Fibroblast of skin of left biceps (primary cell): ENCODE measurements around the gene GP1BB.

Experiments used
- DNase-seq, 2 experiments: peaks; one replicate each; pipeline ENCODE4 v3.0.0-alpha.2; 2013; ENCODE audit warnings: low read depth in 2 of 2

GP1BB gene

GRCh38 chr22:19742160-19743066, 19.1 kb downstream of the GP1BB start:
- DNase-seq, result no peak

GRCh38 chr22:19743081-19743480, 19.7 kb downstream of the GP1BB start:
- DNase-seq, result no peak

GRCh38 chr22:19743651-19744050, 20.3 kb downstream of the GP1BB start:
- DNase-seq, result no peak

GRCh38 chr22:19744350-19745006, 21.1 kb downstream of the GP1BB start:
- DNase-seq, result no peak

- DNase-seq, result no peak
These were observed 22.1 kb downstream of the GP1BB start for GRCh38 chr22:19745155-19746101.

GRCh38 chr22:19746726-19747125, 23.4 kb downstream of the GP1BB start:
- no peak for DNase-seq

GRCh38 chr22:19747551-19747950, 24.2 kb downstream of the GP1BB start:
- no peak for DNase-seq

GRCh38 chr22:19748139-19748538, 24.8 kb downstream of the GP1BB start:
- DNase-seq, result no peak

GRCh38 chr22:19748991-19749664, 25.8 kb downstream of the GP1BB start:
- no peak for DNase-seq

GRCh38 chr22:19749876-19750275, 26.5 kb downstream of the GP1BB start:
- DNase-seq, result no peak

- peak; percentile 12 to 13 for DNase-seq
These were observed 27.5 kb downstream of the GP1BB start for GRCh38 chr22:19750507-19751490.

GRCh38 chr22:19751497-19752245, 28.3 kb downstream of the GP1BB start:
- no peak for DNase-seq

- DNase-seq, result no peak
These were observed 29.9 kb downstream of the GP1BB start for GRCh38 chr22:19753090-19753842.

- no peak for DNase-seq
These were observed 30.8 kb downstream of the GP1BB start for GRCh38 chr22:19753996-19754700.

- DNase-seq, result no peak
These were observed 31.4 kb downstream of the GP1BB start for GRCh38 chr22:19754701-19755144.

GRCh38 chr22:19755145-19755710, 31.9 kb downstream of the GP1BB start:
- DNase-seq, result no peak

- no peak for DNase-seq
These were observed 32.5 kb downstream of the GP1BB start for GRCh38 chr22:19755722-19756287.
